NCI-H2107 (cell line): ENCODE measurements around the gene DLK1.

Experiments used
- DNase-seq: peaks from one replicate; lab custom pipeline; 2025; lab: John Stamatoyannopoulos, UW

DLK1 gene

GRCh38 chr14:100693877-100694578 is 32.7 kb upstream of the DLK1 start:
- no peak for DNase-seq

DNA sequence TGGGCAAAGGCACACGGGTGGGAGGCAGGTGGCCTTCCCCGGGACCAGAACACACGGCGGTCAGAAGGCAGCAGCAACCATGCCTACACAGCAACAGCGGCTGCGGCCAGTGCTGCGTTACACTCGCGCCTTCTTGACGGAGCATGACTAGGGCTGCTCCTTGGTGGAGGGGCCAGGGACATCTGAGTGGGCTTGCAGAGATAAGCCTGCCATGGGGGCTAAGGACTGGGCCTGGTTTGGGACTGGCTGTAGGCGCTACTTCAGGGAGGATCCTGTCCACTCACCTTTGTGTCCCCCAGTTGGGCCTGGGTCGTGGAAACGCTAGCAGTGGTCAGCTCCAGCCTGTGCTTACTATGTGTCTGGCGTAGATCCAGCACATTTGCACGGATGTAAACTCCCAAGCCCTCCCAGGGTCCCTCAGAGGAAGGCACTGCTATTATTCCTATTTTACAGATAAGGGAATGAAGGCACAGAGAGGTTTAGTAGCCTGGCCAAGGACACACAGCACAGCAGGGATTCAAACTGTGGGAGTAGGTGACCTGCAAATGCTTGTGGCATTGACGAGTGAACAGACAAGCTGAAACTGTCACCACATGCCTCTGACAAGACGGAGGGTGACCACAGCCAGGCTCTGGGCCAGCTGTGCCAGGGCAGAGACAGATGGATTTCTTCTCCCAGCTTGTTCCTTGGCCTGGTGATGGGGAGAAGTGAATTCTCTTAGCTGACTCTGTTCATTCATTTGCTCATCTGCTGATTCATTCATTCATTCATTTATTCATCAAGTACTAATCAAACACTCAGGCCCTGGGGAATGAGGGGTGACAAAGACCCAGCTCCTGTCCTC is 31.9 kb upstream of the DLK1 start:
- no peak for DNase-seq

- no peak for DNase-seq
Observed at GRCh38 chr14:100695423-100695738, 31.3 kb upstream of the DLK1 start.

DNA sequence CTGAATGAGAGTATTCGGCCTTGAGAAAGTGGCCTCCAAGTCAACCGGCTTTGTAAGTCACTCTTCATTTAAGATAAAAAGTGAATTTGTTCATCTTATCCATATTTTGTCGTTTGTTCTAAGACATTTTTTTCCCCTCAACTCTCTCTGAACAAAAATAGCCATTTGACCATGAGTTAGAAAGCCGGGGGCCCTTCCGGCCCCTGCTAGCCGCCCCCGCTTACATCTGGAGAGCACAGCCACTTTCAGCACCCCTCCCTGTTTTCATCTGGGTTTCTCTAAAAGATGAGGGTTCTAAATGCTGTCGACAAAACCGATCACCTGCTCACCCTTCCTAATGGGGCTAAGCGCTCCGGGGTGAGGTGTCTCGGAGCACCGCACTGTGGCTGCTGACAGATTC is 30.7 kb upstream of the DLK1 start:
- no peak for DNase-seq

- no peak for DNase-seq
Observed at GRCh38 chr14:100696590-100696989, 30.1 kb upstream of the DLK1 start.

DNA sequence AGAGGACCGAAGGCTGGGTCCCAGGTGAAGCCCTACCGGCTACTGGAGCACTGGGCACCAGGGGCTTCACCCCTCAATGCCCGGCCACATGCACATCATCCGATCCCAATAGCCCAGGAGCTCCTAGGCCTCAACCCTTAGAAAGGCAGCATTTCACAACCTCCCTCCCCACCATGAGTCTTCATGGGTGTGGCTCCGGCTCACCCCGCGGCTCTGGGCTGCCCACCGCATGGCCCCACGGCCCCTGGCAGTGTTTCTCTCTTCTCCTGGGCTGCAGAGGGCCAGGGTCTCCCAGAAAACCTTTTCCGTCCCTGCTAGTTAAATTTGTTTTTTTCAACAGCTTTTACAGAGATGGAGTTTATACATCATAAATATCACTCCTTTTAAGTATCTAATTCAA is 28.6 kb upstream of the DLK1 start:
- no peak for DNase-seq

DNA sequence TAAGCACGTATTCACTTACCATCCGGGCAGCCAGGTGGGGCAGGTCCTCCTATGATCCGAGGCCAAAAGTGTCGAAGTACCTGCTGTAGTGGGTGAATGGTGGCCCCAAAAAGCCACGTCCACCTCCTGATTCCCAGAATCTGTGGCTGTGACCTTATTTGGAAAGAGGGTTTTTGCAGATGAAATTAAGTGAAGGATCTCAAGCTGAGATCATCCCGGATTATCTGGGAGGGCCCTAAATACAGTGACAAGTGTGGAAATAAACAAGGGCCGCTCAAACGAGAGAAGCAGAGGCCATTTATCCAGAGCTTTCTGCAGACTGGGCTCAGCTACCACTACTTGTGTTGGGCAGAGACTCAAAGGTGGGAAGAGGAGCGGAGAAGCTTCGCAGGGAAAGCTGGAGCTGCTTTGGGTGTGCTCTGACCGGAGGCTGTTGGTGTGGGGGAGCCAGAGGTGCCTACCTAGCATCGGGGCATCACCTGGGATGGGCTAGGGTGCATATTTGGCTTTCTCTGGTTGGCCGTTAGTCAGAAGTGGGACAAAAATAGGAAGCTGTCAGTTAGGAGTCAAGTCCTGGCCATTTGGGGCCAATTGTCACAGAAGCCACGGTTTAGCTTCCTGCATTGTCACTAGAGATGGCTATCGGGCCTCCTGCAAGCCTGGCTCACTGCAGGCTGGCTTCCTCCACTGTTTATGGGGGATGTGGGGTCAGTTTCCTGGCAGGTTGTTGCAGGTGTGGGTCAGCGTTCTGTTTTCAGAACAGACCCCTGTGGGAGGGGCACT is 27.8 kb upstream of the DLK1 start:
- DNase-seq = no peak

DNA sequence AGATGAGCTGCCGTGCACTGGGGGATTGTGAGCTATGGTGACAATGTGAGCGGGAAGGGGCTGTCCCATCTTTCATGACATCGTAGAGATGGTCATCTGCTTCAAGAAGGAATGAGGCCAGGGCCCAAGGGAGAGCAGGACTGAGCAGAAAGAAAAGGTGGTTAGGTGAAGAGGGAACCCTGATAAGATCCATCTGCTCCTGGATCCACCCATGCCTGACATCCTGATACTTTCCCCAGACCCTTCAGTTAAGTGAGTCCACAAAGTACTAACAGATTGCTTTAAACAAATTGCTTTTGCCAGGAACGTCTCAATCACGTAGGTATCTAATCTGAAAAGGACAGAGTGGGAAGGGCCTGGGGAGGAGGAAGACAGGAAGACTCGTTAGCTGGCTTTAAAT is 25.4 kb upstream of the DLK1 start:
- DNase-seq = no peak

DNA sequence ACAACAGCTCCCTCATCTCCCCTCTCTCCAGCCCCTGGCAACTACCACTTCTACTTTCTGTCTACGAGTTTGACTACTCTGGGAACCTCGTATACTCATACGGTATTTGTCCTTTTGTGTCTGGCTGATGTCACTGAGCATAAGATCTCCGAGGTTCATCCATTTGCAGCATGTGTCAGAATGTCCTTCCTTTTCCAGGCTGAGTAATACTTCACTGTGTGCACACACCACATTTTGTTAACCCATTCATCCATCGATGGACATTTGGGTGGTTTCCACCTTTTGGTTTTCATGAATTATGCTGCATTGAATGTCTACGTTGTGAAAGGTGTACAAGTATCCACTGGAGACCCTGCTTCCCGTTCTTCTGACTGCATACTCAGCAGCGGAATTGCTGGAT is 24.1 kb upstream of the DLK1 start:
- no peak for DNase-seq

- no peak for DNase-seq
Observed at GRCh38 chr14:100703386-100704220, 23.1 kb upstream of the DLK1 start.

DNA sequence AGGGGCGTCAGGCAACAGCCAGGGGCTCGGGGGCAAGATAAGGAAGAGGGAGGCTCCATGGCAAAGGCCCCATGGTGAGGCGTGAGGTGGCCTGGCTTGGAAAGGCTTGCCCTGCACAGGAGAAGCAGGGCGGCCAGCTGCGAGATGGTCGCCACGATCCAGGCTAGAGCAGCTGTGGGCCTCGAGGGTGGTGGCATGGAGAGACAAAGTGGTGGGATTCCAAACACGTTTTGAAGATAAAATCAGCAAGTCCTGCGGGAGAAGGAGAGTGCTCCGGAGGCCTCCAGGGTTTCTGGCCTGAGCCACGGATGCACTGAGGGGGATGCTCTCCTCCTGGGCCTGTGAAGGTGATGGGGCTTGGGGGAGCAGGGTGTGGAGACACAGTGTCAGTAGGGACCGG is 20.5 kb upstream of the DLK1 start:
- DNase-seq = no peak

DNA sequence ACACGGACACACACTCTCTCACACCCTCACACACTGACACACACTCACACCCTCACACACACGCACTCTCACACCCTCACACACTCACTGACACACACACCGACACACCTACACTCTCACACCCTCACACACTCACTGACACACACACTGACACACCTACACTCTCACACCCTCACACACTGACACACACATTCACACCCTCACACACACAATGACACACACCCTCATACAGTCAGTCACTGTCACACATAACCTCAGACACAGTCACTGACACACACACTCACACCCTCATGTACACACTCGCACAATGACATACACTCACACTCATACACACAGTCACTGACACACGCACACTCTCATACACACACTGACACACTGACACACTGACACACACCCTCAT is 19.8 kb upstream of the DLK1 start:
- no peak for DNase-seq

GRCh38 chr14:100708425-100709288 is 18.0 kb upstream of the DLK1 start:
- DNase-seq = peak; percentile 52

DNA sequence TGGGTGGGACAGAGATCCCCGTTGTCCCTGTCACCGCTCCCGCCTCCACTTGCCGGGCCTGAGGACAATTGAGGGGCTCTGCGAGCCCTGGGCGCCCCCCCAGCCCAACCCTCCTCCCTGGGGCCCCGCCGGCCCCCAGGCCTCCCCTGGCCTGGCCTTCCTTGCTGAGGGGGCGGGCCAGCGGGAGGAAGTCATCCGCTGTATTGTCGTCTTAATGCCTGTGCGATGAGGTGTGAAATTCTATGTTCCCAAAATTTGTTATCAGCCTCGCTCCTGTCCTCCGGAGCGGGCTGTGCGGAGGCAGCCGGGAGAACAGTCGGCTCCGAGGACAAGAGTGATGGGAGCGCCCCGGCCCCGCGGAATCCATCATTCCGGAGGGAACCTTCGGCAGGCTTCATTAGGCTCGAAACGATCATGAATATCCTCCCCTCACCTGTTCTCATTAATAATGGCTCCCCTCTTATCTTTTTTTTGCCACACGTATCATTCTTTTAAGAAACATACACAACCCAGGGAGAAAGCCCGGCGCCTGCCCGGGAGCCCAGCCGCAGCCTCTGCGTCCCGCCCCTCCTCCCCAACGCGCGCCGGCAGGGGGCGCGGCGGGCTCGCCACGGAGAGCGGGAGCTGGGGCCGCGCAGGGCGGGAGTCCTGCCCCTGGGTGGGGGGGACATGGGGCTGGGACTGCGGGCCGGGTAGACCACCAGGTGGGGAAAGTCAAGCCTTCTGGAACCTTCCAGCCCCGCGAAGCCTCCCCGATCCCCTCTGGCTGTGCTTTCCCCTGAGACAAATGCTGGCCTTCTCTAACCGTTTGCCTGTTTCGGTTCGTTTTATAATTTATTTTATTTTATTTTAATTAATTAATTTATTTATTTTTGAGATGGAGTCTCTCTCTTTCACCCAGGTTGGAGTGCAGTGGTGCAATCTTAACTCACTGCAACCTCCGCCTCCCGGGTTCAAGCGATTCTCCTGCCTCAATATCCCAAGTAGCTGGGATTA is 17.1 kb upstream of the DLK1 start:
- DNase-seq = no peak

DNA sequence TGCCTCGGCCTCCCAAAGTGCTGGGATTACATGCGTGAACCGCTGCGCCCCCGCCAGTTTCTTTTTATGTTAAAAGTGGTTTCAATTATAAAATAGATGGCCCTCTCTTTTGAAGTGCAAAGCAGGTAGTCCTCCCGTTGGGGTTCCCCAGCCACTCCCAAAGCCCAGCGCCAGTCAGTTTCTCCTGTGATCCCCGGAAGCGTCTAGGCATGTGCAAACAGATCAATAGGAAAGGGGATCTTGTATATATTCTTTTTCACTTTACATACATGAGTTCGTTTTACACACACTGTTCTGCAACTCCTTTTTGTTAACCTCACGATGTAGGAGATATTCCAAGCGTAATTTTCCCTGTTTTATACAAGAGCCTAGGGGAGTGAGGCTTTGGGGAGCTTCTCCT is 16.3 kb upstream of the DLK1 start:
- DNase-seq = no peak

DNA sequence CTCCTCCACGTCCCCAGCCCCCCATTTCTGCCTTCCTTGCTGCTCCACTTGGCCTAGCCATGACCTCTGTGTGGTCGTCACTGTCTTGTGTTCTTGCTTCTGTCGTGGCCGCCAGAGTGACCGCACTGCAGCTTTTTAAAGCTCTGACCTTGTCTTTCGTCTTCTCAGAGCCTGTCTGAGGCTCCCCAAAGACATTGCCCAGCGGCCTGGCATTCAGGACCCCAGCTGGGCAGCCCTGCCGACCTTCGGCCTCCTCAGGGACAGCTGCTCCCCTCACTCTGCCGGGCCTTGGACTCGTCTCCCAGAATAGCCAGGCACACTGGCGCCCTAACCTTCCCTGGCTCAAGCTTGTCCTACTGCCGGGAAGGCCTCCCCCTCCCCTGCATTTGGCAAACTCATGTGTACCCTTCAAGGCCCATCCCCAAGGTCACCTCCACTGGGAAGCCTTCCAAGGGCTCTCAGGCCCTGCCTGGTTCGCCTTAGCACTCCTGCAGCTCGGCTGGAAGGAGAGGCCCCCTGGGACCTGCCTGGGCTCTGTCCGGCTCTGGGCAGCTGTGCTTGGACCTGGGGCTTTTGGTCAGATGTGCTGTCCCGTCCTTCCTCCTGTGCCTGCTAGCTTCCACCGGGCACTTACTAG is 15.7 kb upstream of the DLK1 start:
- DNase-seq = no peak

GRCh38 chr14:100711493-100711892 is 15.2 kb upstream of the DLK1 start:
- DNase-seq = no peak

DNA sequence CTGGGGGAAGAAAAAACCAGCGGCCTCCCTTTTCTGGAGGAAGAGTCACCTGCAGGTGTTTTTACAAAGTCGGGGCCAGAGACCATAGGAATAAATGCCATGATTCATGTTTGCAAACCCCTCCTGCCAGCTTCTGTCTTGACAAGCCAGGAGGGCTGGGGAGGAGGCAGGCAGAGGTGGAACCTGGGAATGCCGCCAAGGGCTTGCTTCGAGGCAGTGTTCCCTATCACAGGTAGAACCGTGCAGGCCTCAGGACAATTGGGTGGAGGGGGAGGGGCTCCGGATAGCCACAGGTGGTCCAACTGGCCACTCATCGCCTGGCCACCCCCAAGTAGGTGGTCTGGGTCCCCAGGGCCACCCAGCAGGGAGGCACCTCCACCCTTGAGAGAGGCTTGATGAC is 14.2 kb upstream of the DLK1 start:
- no peak for DNase-seq

DNA sequence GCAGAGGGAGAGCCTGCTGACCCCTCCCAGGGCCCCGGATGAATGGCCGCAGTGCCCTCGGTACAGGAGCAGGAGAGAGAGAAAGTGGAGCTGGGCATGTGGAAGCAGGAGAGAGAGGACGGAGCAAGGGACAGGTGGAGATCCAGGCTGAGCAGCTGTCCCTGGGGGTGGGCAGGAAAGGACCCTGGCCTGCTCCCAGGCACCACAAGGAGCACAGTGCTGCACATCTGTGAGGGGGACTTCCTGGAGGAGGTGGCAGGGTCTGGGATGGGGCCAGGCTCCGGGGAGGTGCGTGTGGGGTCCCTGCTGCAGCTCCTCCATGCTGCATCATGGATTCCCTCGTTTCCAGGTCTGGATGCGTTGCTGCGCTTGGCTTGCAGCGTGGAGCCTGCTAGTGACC is 13.0 kb upstream of the DLK1 start:
- DNase-seq = no peak
